ENCODE data around the gene SLC17A7.

Gene SLC17A7

DNA sequence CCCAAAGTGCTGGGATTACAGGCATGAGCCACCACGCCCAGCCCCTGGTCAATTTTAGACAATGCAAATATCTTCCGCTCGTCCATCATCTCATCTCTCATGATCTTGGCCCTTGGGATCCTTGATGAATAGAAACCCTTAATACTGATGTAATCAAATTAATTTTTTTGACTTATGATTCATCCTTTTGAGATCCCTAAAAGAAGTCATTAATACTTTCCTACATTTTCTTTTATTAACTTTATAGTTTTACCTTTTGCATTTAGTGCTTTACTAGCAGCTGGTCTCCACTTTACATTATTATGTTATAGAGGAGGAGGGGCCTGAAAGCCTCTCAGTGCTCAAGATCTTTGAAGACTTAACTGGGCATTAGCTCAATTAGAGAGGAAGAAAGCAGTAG, 60.9 kb downstream of the SLC17A7 start:
- DNase-seq (ENCODE audit: low spot score), result no peak
- no peak overlapping the region for H3K27ac ChIP-seq
- ChIA-PET CTCF (no interaction called here), POLR2A (ENCODE audit: low non-redundant PET) (no interaction called here)
- TF ChIP-seq, protein P1, sequence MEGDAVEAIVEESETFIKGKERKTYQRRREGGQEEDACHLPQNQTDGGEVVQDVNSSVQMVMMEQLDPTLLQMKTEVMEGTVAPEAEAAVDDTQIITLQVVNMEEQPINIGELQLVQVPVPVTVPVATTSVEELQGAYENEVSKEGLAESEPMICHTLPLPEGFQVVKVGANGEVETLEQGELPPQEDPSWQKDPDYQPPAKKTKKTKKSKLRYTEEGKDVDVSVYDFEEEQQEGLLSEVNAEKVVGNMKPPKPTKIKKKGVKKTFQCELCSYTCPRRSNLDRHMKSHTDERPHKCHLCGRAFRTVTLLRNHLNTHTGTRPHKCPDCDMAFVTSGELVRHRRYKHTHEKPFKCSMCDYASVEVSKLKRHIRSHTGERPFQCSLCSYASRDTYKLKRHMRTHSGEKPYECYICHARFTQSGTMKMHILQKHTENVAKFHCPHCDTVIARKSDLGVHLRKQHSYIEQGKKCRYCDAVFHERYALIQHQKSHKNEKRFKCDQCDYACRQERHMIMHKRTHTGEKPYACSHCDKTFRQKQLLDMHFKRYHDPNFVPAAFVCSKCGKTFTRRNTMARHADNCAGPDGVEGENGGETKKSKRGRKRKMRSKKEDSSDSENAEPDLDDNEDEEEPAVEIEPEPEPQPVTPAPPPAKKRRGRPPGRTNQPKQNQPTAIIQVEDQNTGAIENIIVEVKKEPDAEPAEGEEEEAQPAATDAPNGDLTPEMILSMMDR (conservative IDR thresholded peaks at IDR 0.05; ENCODE audit: low read depth), result no peak
